ENCODE data around the gene NUTM1. TPM values are rescaled to one million over a fixed set of nuclear protein-coding genes. Genes with fewer than 3 reads are reported as not detected.

NUTM1 gene
- total and polyA plus RNA-seq, 2 of the 13 experiments (the other 11 are each of a cell fraction or from before 2014, with no cell fraction given), result not detected

GRCh38 chr15:34360298-34360697 is 17.2 kb downstream of the NUTM1 start:
- ATAC-seq, result no peak
- POLR2A ChIA-PET, result interaction anchor here (0.8 kb wide), 1 partner anchor 17 kb away, joined by 3 read pairs; the partner anchor contains the start of genes NOP10 and NUTM1
- CTCF ChIA-PET (ENCODE audit: low intra/inter-chr PET ratio, low total read pairs), result no interaction called here

More at GRCh38 chr15:34360298-34360697, 17.2 kb downstream of the NUTM1 start:
- in situ Hi-C loops (cut with HindIII; ENCODE audit: extremely low pct_ligation_motif_present, low pct_unique_long_range_greater_than_20kb), result loop anchor here (10.0 to 25.0 kb wide), 2 partner anchors 75 to 298 kb away; partner anchors contain the start of gene GOLGA8A
- DNase-seq (ENCODE audit: low spot score) (no peak), FAIRE-seq (no peak)
- BruUV-seq (replicated peaks), result no TSS peak
- Histone ChIP-seq H3K36me3 (replicated peaks in 1 of 2; ENCODE audit: control insufficient read depth in 1 of 2, insufficient read depth in 2 of 2, low read length in 2 of 2) (peaks cover 3 to 7% of the 10 kb centered on the region in 2 experiments; a peak in 3 of 5 replicates), H3K9me3 (ENCODE audit: low read length) (no peaks in the 10 kb centered on the region), H2AFZ (ENCODE audit: low read length) (no peak overlapping the region), H3K27me3 (ENCODE audit: control insufficient read depth in 1 of 2, insufficient read depth in 2 of 2, low read length in 2 of 2) (no peaks in the 10 kb centered on the region), H4K20me1 (ENCODE audit: insufficient read depth, low read length) (no peaks in the 10 kb centered on the region), H3K27ac (ENCODE audit: extremely low read length, insufficient read depth, low read length) (no peak overlapping the region), H3K9ac (ENCODE audit: insufficient read depth, low read depth, low read length) (no peak overlapping the region), H3K4me1 (ENCODE audit: insufficient read depth, low read length) (peaks cover 2% of the 10 kb centered on the region), H3K79me2 (ENCODE audit: insufficient read depth, low read length) (peaks cover 2% of the 10 kb centered on the region), H3K4me2 (ENCODE audit: low read depth, low read length) (no peak overlapping the region), H3K4me3 (replicated peaks in 1 of 3; ENCODE audit: insufficient read depth in 1 of 3, low read depth in 2 of 3, low read length in 3 of 3) (no peak overlapping the region)
- intact Hi-C loops (cut with micrococcal nuclease; ENCODE audit: unreplicated experiment), result no loop called here
- TF ChIP-seq ZSCAN5A (CRISPR knock-in tag; IDR thresholded peaks at IDR 0.05; ENCODE audit: borderline replicate concordance) (no peak), BHLHE40 (IDR thresholded peaks at IDR 0.05; ENCODE audit: low read length) (no peak), MLX (CRISPR knock-in tag; IDR thresholded peaks at IDR 0.05) (no peak), ZNF281 (CRISPR knock-in tag; IDR thresholded peaks at IDR 0.05; ENCODE audit: borderline replicate concordance) (no peak), BCL3 (CRISPR knock-in tag; IDR thresholded peaks at IDR 0.05) (no peak), NR1H2 (CRISPR knock-in tag; IDR thresholded peaks at IDR 0.05; ENCODE audit: borderline replicate concordance, low read depth) (no peak), KMT2A (CRISPR knock-in tag; IDR thresholded peaks at IDR 0.05) (no peak), SNAI1 (CRISPR knock-in tag; IDR thresholded peaks at IDR 0.05; ENCODE audit: borderline replicate concordance) (no peak), ARID3A (IDR thresholded peaks at IDR 0.05; ENCODE audit: low read depth, low read length) (no peak)
- 100% methylated on average over 1 of the region's 1 CpG for WGBS (ENCODE audit: low lambda C conversion rate)
